DOHH2 (cell line): ENCODE measurements around the gene ATXN7L1.

Source experiments
- CTCF ChIP-seq: fragments of 200-600 bp; sonication (generic); IDR thresholded peaks from one replicate; pipeline ENCODE4 v1.5.1; 2014; ENCODE audit warnings: antibody characterized with exemption, mild to moderate bottlenecking, low read depth, low read length; ENCODE audit not compliant: poor library complexity, severe bottlenecking
- EZH2phosphoT487 ChIP-seq: fragments of 200-600 bp; sonication (generic); IDR thresholded peaks from 2 replicates; pipeline ENCODE4 v1.6.1; 2017; ENCODE audit warnings: borderline replicate concordance, mild to moderate bottlenecking, antibody characterized with exemption, low read length, moderate library complexity, mixed read lengths

DNA sequence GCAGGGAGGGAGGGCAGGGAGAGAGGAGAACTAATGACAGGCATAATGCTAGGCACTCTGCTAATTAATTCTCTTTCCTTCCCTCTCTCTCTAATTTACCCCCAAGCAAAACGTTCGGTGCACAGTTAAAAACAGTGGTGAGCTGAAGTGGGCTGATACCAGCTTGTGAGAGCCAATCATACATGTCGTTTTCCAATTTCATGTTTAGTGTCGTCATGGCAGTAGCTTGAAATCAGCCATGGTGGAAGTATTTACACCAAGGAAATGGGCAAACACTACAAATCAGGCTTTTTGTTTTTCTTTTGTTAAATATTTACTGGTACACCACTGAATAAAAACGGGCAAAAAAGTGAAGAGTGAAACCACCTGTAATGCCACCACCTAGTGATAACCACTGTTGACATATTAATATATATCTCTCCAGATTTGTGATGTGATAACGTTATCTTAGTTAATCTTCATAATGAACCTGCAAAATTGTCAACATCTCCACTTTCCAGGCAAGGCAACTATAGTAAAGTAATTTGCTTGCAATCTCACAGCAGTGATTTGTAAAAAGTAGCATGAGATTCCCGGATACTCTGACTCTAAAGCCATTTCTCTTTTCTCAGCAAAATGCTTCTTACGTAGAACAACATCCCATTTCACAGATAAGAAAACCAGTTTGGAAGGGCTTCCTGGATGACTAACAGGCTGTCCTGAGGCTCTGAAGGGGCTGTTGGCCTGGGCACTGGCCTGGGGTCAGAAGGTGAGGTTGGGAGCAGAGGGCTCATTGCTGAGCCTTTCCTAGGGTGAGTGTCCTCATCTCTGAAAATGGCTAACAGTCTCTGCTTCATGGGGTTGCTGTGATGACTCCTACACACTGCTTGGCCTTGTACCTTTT lies 83.7 kb downstream of the ATXN7L1 start:
- no peak for TF ChIP-seq CTCF
- no peak for TF ChIP-seq EZH2phosphoT487
